AG04450 (cell line): ENCODE measurements around the gene PTCH2. TPM values are rescaled to one million over a fixed set of nuclear protein-coding genes. Genes with fewer than 3 reads are reported as not detected.

Experiments
- CTCF ChIA-PET: fragments of 300-600, 350-600 bp; formaldehyde crosslinking; extraction: SDS; loops from one replicate; lab custom pipeline; 2022; ENCODE audit warnings: antibody characterized with exemption, inconsistent platforms; lab: Charles Lee
- POLR2A ChIA-PET: fragments of 350-600 bp; formaldehyde crosslinking; extraction: SDS; loops from one replicate; lab custom pipeline; 2021; ENCODE audit warnings: antibody characterized with exemption, inconsistent platforms; lab: Yijun Ruan, JAX
- DNase-seq: peaks from one replicate; pipeline ENCODE4 v3.0.0-alpha.2; 2011; ENCODE audit warnings: low read depth, low spot score
- H3K27ac ChIP-seq: one replicate; pipeline ENCODE4 v1.5.1; 2012; ENCODE audit warnings: low read depth, low read length, control low read depth
- H3K27me3 ChIP-seq: one replicate; pipeline ENCODE4 v1.6.0; 2012; ENCODE audit warnings: low read length; ENCODE audit not compliant: control insufficient read depth, insufficient read depth
- H3K4me3 ChIP-seq: 2 replicates; pipeline ENCODE4 v1.5.1; 2011; ENCODE audit warnings: mild to moderate bottlenecking, low read depth, low read length, control low read depth
- H3K9me3 ChIP-seq: 2 replicates; pipeline ENCODE4 v1.5.1; 2012; ENCODE audit warnings: low read length; ENCODE audit not compliant: control insufficient read depth, insufficient read depth
- CTCF ChIP-seq: IDR thresholded peaks from 2 replicates; pipeline ENCODE4 v1.5.1; 2011; ENCODE audit warnings: low read depth, low read length, control low read depth, inconsistent platforms
- polyA plus RNA-seq: library from polyadenylated mRNA; depleted of rRNA; stranded (reverse); fragments of >200 nt; gene quantifications from 2 replicates; pipeline ENCODE4 v1.2.3, GENCODE V29; 2011

Gene PTCH2
- polyA plus RNA-seq, 1 experiment = 0.20 TPM

GRCh38 chr1:44780583-44781121 is 62.4 kb downstream of the PTCH2 start:
- Histone ChIP-seq H3K27ac (no peak overlapping the region), H3K27me3 (peaks cover 2% of the 10 kb centered on the region), H3K9me3 (no peaks in the 10 kb centered on the region; the same call in 1 of the 2 replicates), H3K4me3 (no peak overlapping the region)
- CTCF ChIA-PET = interaction anchor here (0.5 to 1.3 kb wide), 2 partner anchors 9 to 27 kb away, joined by 3 to 5 read pairs; no protein-coding TSS in a partner anchor
- no peak for TF ChIP-seq CTCF
- no peak for DNase-seq
- POLR2A ChIA-PET = interaction anchor here (0.6 to 0.9 kb wide), 3 partner anchors 14 to 45 kb away, joined by 3 to 6 read pairs (median 3); partner anchors contain the start of gene PLK3

GRCh38 chr1:44778705-44779576 is 64.1 kb downstream of the PTCH2 start:
- CTCF ChIA-PET = interaction anchor here (1.3 kb wide), 1 partner anchor 236 kb away, joined by 3 read pairs; no protein-coding TSS in a partner anchor
- Histone ChIP-seq H3K27me3 (no peaks in the 10 kb centered on the region), H3K9me3 (no peaks in the 10 kb centered on the region; the same call in 1 of the 2 replicates), H3K27ac (no peak overlapping the region), H3K4me3 (no peak overlapping the region)
- POLR2A ChIA-PET = no interaction called here
- no peak for DNase-seq
- TF ChIP-seq CTCF = no peak

GRCh38 chr1:44777969-44778635 is 65.0 kb downstream of the PTCH2 start:
- no peaks in the 10 kb centered on the region; the same call in 1 of the 2 replicates for H3K9me3 ChIP-seq
- no peak for TF ChIP-seq CTCF
- DNase-seq = no peak
- H3K27me3 ChIP-seq = no peaks in the 10 kb centered on the region
- peak overlapping the region; percentile 21 for H3K27ac ChIP-seq
- CTCF ChIA-PET = interaction anchor here (0.8 to 1.3 kb wide), 4 partner anchors 7 to 236 kb away, joined by 3 to 4 read pairs (median 3); partner anchors contain the start of gene PLK3
- POLR2A ChIA-PET = interaction anchor here (1.0 kb wide), 1 partner anchor 41 kb away, joined by 3 read pairs; no protein-coding TSS in a partner anchor
- peak overlapping the region; percentile 92 for H3K4me3 ChIP-seq

GRCh38 chr1:44777547-44777946 is 65.5 kb downstream of the PTCH2 start:
- CTCF ChIA-PET = interaction anchor here (0.8 to 1.3 kb wide), 4 partner anchors 8 to 237 kb away, joined by 3 to 4 read pairs (median 3); partner anchors contain the start of gene PLK3
- no peak for TF ChIP-seq CTCF
- Histone ChIP-seq H3K4me3 (peak overlapping the region; percentile 92), H3K27me3 (no peaks in the 10 kb centered on the region), H3K9me3 (no peaks in the 10 kb centered on the region; the same call in 1 of the 2 replicates), H3K27ac (peak overlapping the region; percentile 21)
- POLR2A ChIA-PET = interaction anchor here (1.0 kb wide), 1 partner anchor 41 kb away, joined by 3 read pairs; no protein-coding TSS in a partner anchor
- no peak for DNase-seq
